Ishikawa (cell line): Measurements from ENCODE around the gene CIPC.

Source experiments
- CEBPB ChIP-seq: IDR thresholded peaks from 2 replicates; pipeline ENCODE4 v1.6.1; 2012
- CREB1 ChIP-seq: IDR thresholded peaks from 2 replicates; pipeline ENCODE4 v1.6.1; 2012; ENCODE audit warnings: low read depth
- EGR1 ChIP-seq: IDR thresholded peaks from 2 replicates; pipeline ENCODE4 v1.6.1; 2012
- EP300 ChIP-seq: IDR thresholded peaks from 2 replicates; pipeline ENCODE4 v1.6.1; 2012; ENCODE audit warnings: borderline replicate concordance
- FOXM1 ChIP-seq: IDR thresholded peaks from 2 replicates; pipeline ENCODE4 v1.6.1; 2012; ENCODE audit warnings: low read depth, borderline replicate concordance
- MAX ChIP-seq: IDR thresholded peaks from 2 replicates; pipeline ENCODE4 v1.6.1; 2012
- NFIC ChIP-seq: IDR thresholded peaks from 2 replicates; pipeline ENCODE4 v1.6.1; 2012
- RAD21 ChIP-seq: IDR thresholded peaks from 2 replicates; pipeline ENCODE4 v1.6.1; 2012; ENCODE audit warnings: low read depth
- REST ChIP-seq: IDR thresholded peaks from 2 replicates; pipeline ENCODE4 v1.6.1; 2012; ENCODE audit warnings: low read depth, mild to moderate bottlenecking
- TAF1 ChIP-seq: IDR thresholded peaks from 2 replicates; pipeline ENCODE4 v1.6.1; 2012; ENCODE audit warnings: low read depth, mild to moderate bottlenecking
- TCF12 ChIP-seq: IDR thresholded peaks from 2 replicates; pipeline ENCODE4 v1.6.1; 2012; ENCODE audit warnings: low read depth
- TEAD4 ChIP-seq: IDR thresholded peaks from 2 replicates; pipeline ENCODE4 v1.6.1; 2012
- USF1 ChIP-seq: IDR thresholded peaks from 2 replicates; pipeline ENCODE4 v1.6.1; 2012
- YY1 ChIP-seq: IDR thresholded peaks from 2 replicates; pipeline ENCODE4 v1.6.1; 2012; ENCODE audit warnings: low read depth
- ZBTB7A ChIP-seq: IDR thresholded peaks from 2 replicates; pipeline ENCODE4 v1.6.1; 2012; ENCODE audit warnings: low read depth

CIPC gene

GRCh38 chr14:77097700-77098528, at the start of gene CIPC:
Gene CIPC, plus strand, starts transcription at chr14:77098258. Its CDS starts 7,451 bp downstream, at chr14:77105709.
- TF ChIP-seq RAD21 = no peak
- TF ChIP-seq USF1 = peak; percentile 98
- TF ChIP-seq ZBTB7A = peak; percentile 76
- peak; percentile 43; the same call in 1 of the 2 replicates for TF ChIP-seq TEAD4
- TF ChIP-seq YY1 = peak; percentile 93
- TF ChIP-seq TAF1 = peak; percentile 90
- peak; percentile 43; the same call in 1 of the 2 replicates for TF ChIP-seq TCF12
- TF ChIP-seq CEBPB = peak; percentile 74
- TF ChIP-seq EGR1 = peak; percentile 87
- peak; percentile 85 for TF ChIP-seq NFIC
- TF ChIP-seq CREB1 = no peak
- peak; percentile 83 for TF ChIP-seq MAX
- peak; percentile 48; the same call in 1 of the 2 replicates for TF ChIP-seq EP300
- TF ChIP-seq FOXM1 = no peak

- TF ChIP-seq NFIC (peak; percentile 43; the same call in 1 of the 2 replicates), EGR1 (peak; percentile 89), MAX (peak; percentile 35; the same call in 1 of the 2 replicates), EP300 (peak; percentile 71), TCF12 (peak; percentile 68), FOXM1 (no peak), YY1 (0 out of 2 replicates have a peak, but pooled peaks have one; percentile 32), REST (no peak), ZBTB7A (no peak), TAF1 (no peak)
Measured at GRCh38 chr14:77051116-77051515, 46.9 kb upstream of the CIPC start.

- TF ChIP-seq YY1 = no peak
- no peak for TF ChIP-seq EGR1
- no peak; the same call in 1 of the 2 replicates for TF ChIP-seq ZBTB7A
- peak; percentile 75 for TF ChIP-seq TCF12
- peak; percentile 62 for TF ChIP-seq MAX
- peak; percentile 61 for TF ChIP-seq NFIC
- TF ChIP-seq EP300 = peak; percentile 66
Measured at GRCh38 chr14:77052281-77053044, 45.6 kb upstream of the CIPC start.

- TF ChIP-seq RAD21 (peak; percentile 57; the same call in 1 of the 2 replicates), USF1 (no peak), ZBTB7A (peak; percentile 62; the same call in 1 of the 2 replicates)
Measured at GRCh38 chr14:77053046-77053841, 44.8 kb upstream of the CIPC start.

- no peak for TF ChIP-seq TAF1
- peak; percentile 34; the same call in 1 of the 2 replicates for TF ChIP-seq EP300
- 0 out of 2 replicates have a peak, but pooled peaks have one; percentile 13 for TF ChIP-seq TCF12
- TF ChIP-seq NFIC = peak; percentile 75
- TF ChIP-seq YY1 = no peak
Measured at GRCh38 chr14:77055306-77055705, 42.8 kb upstream of the CIPC start.

- TF ChIP-seq USF1 (no peak), TAF1 (no peak), TCF12 (no peak), YY1 (no peak), CEBPB (no peak), EP300 (no peak)
Measured at GRCh38 chr14:77055981-77056380, 42.1 kb upstream of the CIPC start.
